GM12864 (cell line): ENCODE data around the gene CD9.

Source experiments
- DNase-seq: peaks from one replicate; pipeline ENCODE4 v3.0.0-alpha.2; 2011; ENCODE audit warnings: low read depth
- H3K4me3 ChIP-seq: 2 replicates; pipeline ENCODE4 v1.5.1; 2011; ENCODE audit warnings: mild to moderate bottlenecking, low read depth, low read length, control low read depth
- TF ChIP-seq, protein P1 (sequence below): IDR thresholded peaks from 2 replicates; pipeline ENCODE4 v1.5.1; 2011; ENCODE audit warnings: low read depth, mild to moderate bottlenecking, moderate library complexity, low read length, control low read depth, inconsistent platforms; ENCODE audit errors: missing control alignments

CD9 gene

DNA sequence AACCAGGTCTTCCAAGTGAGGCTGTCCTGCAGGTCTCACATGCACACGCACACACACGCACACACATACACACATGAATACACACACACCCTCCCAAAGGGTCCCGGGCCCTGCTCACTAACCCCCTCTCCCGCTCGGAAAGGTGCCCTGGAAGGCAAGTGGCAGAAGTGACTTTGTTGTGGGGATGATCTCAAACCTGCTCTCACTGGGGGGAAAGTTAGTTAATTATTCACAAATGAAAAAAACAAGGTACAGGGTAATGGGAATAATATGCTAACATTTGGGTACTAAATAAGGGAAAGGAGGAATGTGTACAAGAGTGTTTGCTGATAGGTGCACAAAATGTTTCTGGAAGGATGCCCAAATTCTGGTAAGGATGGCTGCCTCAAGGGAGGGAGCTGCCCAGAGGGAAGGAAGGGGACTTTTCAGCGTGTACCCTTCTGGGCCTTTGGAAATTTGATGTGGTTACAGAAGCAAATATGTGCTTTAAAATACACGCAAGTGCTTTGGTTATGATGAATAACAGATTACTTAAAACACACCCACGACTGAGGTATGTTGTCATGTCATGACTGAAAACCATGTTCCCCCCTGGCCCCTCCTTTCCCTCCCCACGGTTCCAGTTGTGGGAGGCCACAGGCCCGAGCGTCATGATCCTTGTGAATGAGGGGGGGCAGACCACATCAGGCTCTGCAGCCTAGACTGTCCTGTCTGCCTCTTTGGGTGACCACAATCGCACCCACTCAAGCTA lies 66.9 kb downstream of the CD9 start:
- TF ChIP-seq, protein P1, sequence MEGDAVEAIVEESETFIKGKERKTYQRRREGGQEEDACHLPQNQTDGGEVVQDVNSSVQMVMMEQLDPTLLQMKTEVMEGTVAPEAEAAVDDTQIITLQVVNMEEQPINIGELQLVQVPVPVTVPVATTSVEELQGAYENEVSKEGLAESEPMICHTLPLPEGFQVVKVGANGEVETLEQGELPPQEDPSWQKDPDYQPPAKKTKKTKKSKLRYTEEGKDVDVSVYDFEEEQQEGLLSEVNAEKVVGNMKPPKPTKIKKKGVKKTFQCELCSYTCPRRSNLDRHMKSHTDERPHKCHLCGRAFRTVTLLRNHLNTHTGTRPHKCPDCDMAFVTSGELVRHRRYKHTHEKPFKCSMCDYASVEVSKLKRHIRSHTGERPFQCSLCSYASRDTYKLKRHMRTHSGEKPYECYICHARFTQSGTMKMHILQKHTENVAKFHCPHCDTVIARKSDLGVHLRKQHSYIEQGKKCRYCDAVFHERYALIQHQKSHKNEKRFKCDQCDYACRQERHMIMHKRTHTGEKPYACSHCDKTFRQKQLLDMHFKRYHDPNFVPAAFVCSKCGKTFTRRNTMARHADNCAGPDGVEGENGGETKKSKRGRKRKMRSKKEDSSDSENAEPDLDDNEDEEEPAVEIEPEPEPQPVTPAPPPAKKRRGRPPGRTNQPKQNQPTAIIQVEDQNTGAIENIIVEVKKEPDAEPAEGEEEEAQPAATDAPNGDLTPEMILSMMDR, result no peak
- H3K4me3 ChIP-seq, result no peak overlapping the region
- no peak for DNase-seq

DNA sequence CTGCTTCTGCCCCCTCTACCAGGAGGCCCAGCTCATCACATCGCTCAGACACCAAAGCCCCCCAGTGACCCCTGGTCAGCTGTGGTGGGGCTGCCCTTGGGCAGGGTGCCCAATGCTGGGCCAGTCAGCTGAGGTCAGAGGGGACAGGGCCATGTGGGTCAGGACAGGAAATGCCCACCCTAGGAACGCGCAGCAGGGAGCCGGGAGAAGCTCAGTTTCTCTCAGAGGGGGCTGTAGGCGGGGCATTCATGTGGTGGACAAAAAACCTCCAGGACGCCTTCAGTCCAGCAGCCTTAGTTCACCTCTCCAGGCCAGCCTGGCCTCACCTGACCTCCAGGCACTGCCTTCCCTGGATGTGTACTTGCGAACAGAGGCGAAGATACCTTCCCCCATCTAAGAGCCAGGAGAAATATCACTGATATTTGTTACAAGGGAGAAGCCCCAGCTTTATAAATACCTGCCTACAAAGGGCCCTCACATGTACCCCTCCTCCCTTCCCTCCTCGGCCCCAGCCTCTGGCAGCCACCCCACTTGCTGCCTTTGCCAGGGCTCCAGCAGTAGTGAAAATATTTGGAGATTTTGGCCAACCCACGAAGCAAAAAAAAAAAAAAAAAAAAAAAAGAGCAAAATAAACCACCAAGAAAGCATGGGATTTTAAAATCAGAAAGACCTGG lies 68.4 kb downstream of the CD9 start:
- TF ChIP-seq, protein P1, result no peak
- no peak for DNase-seq
- no peak overlapping the region for H3K4me3 ChIP-seq

DNA sequence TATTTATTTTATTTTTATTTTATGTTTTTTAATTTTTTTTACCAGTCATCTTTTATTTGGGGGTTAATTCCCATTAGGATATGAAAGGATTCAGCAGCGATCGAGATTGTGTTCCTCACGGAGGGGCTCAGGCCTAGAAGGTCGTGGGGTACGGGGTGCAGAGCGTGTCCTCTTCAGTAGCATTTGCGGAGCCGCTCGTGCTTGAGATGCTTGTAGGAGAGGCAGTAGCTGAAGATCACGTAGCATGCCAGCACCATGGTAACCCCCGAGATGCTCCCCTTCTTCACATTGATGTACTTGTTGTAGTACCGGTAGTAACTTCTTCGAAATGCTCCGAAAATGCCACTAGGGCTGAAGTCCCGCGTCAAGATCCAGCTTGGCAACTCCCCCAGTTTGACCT lies 69.8 kb downstream of the CD9 start:
- H3K4me3 ChIP-seq, result no peak overlapping the region
- no peak for DNase-seq
- TF ChIP-seq, protein P1, result no peak

DNA sequence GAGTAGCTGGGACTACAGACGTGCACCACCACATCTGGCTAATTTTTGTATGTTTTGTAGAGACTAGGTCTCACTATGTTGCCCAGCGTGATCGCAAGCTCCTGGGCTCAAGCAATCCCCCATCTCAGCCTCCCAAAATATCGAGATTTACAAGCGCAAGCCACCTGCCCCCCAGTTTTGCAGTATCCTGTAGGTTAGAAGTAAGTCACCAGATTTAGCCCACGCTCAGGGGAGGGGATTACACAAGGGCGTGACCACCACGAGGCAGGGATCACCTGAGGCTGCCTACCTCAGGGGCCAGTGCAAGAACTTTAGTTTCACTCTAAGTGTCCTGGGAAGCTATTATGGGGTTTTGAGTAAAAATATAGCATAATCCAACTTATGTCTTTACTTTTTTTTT lies 71.1 kb downstream of the CD9 start:
- no peak overlapping the region for H3K4me3 ChIP-seq
- DNase-seq, result no peak
- TF ChIP-seq, protein P1, result no peak

DNA sequence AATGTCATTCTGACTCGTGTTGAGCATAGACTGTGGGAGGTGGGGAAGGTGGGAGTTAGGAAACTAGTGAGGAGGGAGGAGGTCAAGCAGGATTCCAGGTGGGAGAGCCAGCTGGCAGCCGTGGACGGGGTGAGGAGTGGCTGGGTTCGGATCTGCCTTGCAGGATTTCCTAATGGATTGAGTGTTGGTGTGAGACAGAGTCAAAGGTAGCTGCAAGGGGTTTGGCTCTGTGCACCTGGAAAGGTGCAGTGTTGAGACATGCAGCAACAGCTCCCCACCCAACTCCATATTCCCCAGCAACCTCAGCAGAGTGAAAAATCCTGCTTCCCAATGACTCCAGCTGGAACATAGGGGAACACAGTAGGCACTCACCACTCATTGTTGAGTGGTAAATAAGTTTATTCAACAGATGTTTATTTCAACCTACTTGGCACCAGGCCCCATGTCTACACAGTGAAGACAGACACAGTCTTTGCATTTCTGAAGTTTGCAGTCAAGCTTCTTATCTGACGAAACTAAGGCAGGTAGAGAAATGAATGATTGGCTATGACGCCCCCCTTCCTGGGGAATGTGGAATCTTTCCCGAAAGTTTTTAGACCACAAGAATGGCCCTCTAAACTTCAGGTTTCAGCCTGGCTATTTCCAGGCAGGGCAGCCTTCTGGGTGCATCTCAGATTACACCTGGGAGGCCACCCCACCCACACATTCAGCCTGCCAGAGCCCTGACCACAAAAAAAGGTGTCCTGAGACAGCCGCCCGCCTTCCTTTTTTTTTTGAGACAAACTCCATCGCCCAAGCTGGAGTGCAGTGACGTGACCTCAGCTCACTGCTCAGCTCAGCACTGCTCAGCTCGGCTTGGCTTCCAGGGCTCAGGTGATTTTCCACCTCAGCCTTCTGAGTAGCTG lies 72.4 kb downstream of the CD9 start:
- no peak overlapping the region for H3K4me3 ChIP-seq
- no peak for DNase-seq

DNA sequence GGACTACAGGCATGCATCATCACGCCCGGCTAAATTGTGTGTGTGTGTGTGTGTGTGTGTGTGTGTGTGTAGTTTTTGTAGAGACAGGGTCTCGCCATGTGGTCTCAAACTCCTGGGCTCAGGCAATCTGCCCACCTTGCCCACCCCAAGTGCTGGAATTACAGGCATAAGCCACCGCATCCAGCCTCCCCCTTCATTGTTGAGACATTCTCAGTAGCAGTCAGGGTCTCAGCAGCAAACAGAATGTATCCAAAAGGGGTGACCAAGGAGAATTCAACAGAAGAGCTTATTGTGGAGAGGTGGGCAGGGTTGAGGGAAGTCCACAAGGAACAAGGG lies 73.0 kb downstream of the CD9 start:
- DNase-seq, result no peak
- no peak overlapping the region for H3K4me3 ChIP-seq
- TF ChIP-seq, protein P1, result no peak

More for the DNA sequence above, 72.4 kb downstream of the CD9 start:
- TF ChIP-seq, protein P1, result no peak
